Measurements from ENCODE around the gene KANSL2. TPM values are rescaled to one million over a fixed set of nuclear protein-coding genes. Genes with fewer than 3 reads are reported as not detected.
"Not testable (repeated sequence)": the region's sequence is repeated elsewhere in the genome, so short reads cannot be mapped to it uniquely, and the experiment has no call there.

The KANSL2 gene
- total RNA-seq, 2 donors from 2014 or later, result 74.2 to 101 TPM

GRCh38 chr12:48680861-48681260 is 1.2 kb downstream of the KANSL2 start:
- ATAC-seq (replicated peaks in 1 of 2) (no peak), DNase-seq (no peak)
- Mint-ChIP-seq H3K4me1 (ENCODE audit: low read depth) (peaks cover 61% of the 10 kb centered on the region), H3K27me3 (ENCODE audit: low read depth) (no peaks in the 10 kb centered on the region), H3K9me3 (no peaks in the 10 kb centered on the region), H3K36me3 (ENCODE audit: insufficient read depth in 2 of 2) (peaks cover 18 to 22% of the 10 kb centered on the region in 2 donors), H3K27ac (peak overlapping the region; percentile 94), H3K4me3 (peak overlapping the region; percentile 91 to 97)

- ATAC-seq (replicated peaks in 1 of 2), result no peak
- Mint-ChIP-seq H3K27ac (peak overlapping the region; percentile 99), H3K36me3 (ENCODE audit: insufficient read depth in 2 of 2) (peaks cover 18 to 22% of the 10 kb centered on the region in 2 donors), H3K4me1 (ENCODE audit: low read depth) (peaks cover 61% of the 10 kb centered on the region), H3K4me3 (peak overlapping the region; percentile 91 to 95), H3K27me3 (ENCODE audit: low read depth) (no peaks in the 10 kb centered on the region), H3K9me3 (no peaks in the 10 kb centered on the region)
- DNase-seq, result no peak
Measured at GRCh38 chr12:48678551-48679185, 3.4 kb downstream of the KANSL2 start.

- no peak overlapping the region for H3K27ac Mint-ChIP-seq
- H3K36me3 Mint-ChIP-seq (ENCODE audit: insufficient read depth in 2 of 2), result peaks cover 10 to 30% of the 10 kb centered on the region in 2 donors
- H3K9me3 Mint-ChIP-seq, result no peaks in the 10 kb centered on the region
- H3K4me3 Mint-ChIP-seq, result no peak overlapping the region
- DNase-seq, result no peak
- no peaks in the 10 kb centered on the region for H3K27me3 Mint-ChIP-seq (ENCODE audit: low read depth)
- peaks cover 11% of the 10 kb centered on the region for H3K4me1 Mint-ChIP-seq (ENCODE audit: low read depth)
- ATAC-seq (replicated peaks in 1 of 2), result no peak
Measured at GRCh38 chr12:48671231-48671856, 10.7 kb downstream of the KANSL2 start.

GRCh38 chr12:48668996-48669395 is 13.0 kb downstream of the KANSL2 start:
- H3K9me3 Mint-ChIP-seq, result no peaks in the 10 kb centered on the region
- ATAC-seq (replicated peaks in 1 of 2) (no peak), DNase-seq (no peak)
- H3K4me1 Mint-ChIP-seq (ENCODE audit: low read depth), result peaks cover 5% of the 10 kb centered on the region
- no peak overlapping the region for H3K27ac Mint-ChIP-seq
- no peaks in the 10 kb centered on the region for H3K27me3 Mint-ChIP-seq (ENCODE audit: low read depth)
- H3K36me3 Mint-ChIP-seq (ENCODE audit: insufficient read depth in 2 of 2), result peaks cover 10 to 35% of the 10 kb centered on the region in 2 donors
- no peak overlapping the region for H3K4me3 Mint-ChIP-seq

GRCh38 chr12:48659863-48660262 is 22.2 kb downstream of the KANSL2 start:
- H3K9me3 Mint-ChIP-seq, result no peaks in the 10 kb centered on the region
- ATAC-seq (replicated peaks in 1 of 2), result no peak
- H3K27me3 Mint-ChIP-seq (ENCODE audit: low read depth), result no peaks in the 10 kb centered on the region
- H3K4me3 Mint-ChIP-seq, result no peak overlapping the region
- H3K36me3 Mint-ChIP-seq (ENCODE audit: insufficient read depth in 2 of 2), result peaks cover 2 to 29% of the 10 kb centered on the region in 2 donors
- DNase-seq, result no peak
- peak overlapping the region; percentile 77 for H3K27ac Mint-ChIP-seq
- no peaks in the 10 kb centered on the region for H3K4me1 Mint-ChIP-seq (ENCODE audit: low read depth)

GRCh38 chr12:48651681-48652080 is 30.4 kb downstream of the KANSL2 start:
- Mint-ChIP-seq H3K4me1 (ENCODE audit: low read depth) (no peaks in the 10 kb centered on the region), H3K27me3 (ENCODE audit: low read depth) (no peaks in the 10 kb centered on the region), H3K27ac (no peak overlapping the region), H3K9me3 (no peaks in the 10 kb centered on the region), H3K4me3 (no peak overlapping the region), H3K36me3 (ENCODE audit: insufficient read depth in 2 of 2) (peaks cover 5 to 22% of the 10 kb centered on the region in 2 donors)
- no peak for ATAC-seq (replicated peaks in 1 of 2)
- no peak for DNase-seq

GRCh38 chr12:48645354-48645753 is 36.7 kb downstream of the KANSL2 start:
- not testable (repeated sequence) for ATAC-seq (replicated peaks in 1 of 2); DNase-seq; H3K4me1 Mint-ChIP-seq (ENCODE audit: low read depth); H3K27ac Mint-ChIP-seq; H3K4me3 Mint-ChIP-seq; H3K9me3 Mint-ChIP-seq; H3K27me3 Mint-ChIP-seq (ENCODE audit: low read depth)
- peaks cover 8 to 33% of the 10 kb centered on the region in 2 donors for H3K36me3 Mint-ChIP-seq (ENCODE audit: insufficient read depth in 2 of 2)

- Mint-ChIP-seq H3K4me1 (ENCODE audit: low read depth) (no peaks in the 10 kb centered on the region), H3K27ac (no peak overlapping the region), H3K4me3 (no peak overlapping the region), H3K36me3 (ENCODE audit: insufficient read depth in 2 of 2) (peaks cover 7 to 33% of the 10 kb centered on the region in 2 donors), H3K27me3 (ENCODE audit: low read depth) (no peaks in the 10 kb centered on the region), H3K9me3 (peaks cover 0 to 2% of the 10 kb centered on the region in 2 donors)
- no peak for DNase-seq
- no peak for ATAC-seq (replicated peaks in 1 of 2)
Measured at GRCh38 chr12:48643011-48643410, 39.0 kb downstream of the KANSL2 start.

GRCh38 chr12:48641752-48642555 is 40.1 kb downstream of the KANSL2 start:
- H3K36me3 Mint-ChIP-seq (ENCODE audit: insufficient read depth in 2 of 2), result peaks cover 6 to 33% of the 10 kb centered on the region in 2 donors
- not testable (repeated sequence) for ATAC-seq (replicated peaks in 1 of 2); H3K4me1 Mint-ChIP-seq (ENCODE audit: low read depth); H3K4me3 Mint-ChIP-seq; DNase-seq; H3K9me3 Mint-ChIP-seq; H3K27me3 Mint-ChIP-seq (ENCODE audit: low read depth)
- H3K27ac Mint-ChIP-seq, result peak overlapping the region; percentile 13

GRCh38 chr12:48640854-48641253 is 41.2 kb downstream of the KANSL2 start:
- DNase-seq, result no peak
- no peaks in the 10 kb centered on the region for H3K27me3 Mint-ChIP-seq (ENCODE audit: low read depth)
- H3K36me3 Mint-ChIP-seq (ENCODE audit: insufficient read depth in 2 of 2), result peaks cover 5 to 27% of the 10 kb centered on the region in 2 donors
- H3K27ac Mint-ChIP-seq, result no peak overlapping the region
- no peak overlapping the region for H3K4me3 Mint-ChIP-seq
- H3K9me3 Mint-ChIP-seq, result peaks cover 0 to 2% of the 10 kb centered on the region in 2 donors
- H3K4me1 Mint-ChIP-seq (ENCODE audit: low read depth), result no peaks in the 10 kb centered on the region
- no peak for ATAC-seq (replicated peaks in 1 of 2)

GRCh38 chr12:48640428-48640827 is 41.6 kb downstream of the KANSL2 start:
- DNase-seq (no peak), ATAC-seq (replicated peaks in 1 of 2) (no peak)
- H3K4me3 Mint-ChIP-seq, result no peak overlapping the region
- H3K27ac Mint-ChIP-seq, result no peak overlapping the region
- no peaks in the 10 kb centered on the region for H3K4me1 Mint-ChIP-seq (ENCODE audit: low read depth)
- peaks cover 5 to 26% of the 10 kb centered on the region in 2 donors for H3K36me3 Mint-ChIP-seq (ENCODE audit: insufficient read depth in 2 of 2)
- H3K27me3 Mint-ChIP-seq (ENCODE audit: low read depth), result no peaks in the 10 kb centered on the region
- peaks cover 0 to 2% of the 10 kb centered on the region in 2 donors for H3K9me3 Mint-ChIP-seq

GRCh38 chr12:48631071-48631470 is 51.0 kb downstream of the KANSL2 start:
- no peak overlapping the region for H3K4me3 Mint-ChIP-seq
- no peak for DNase-seq
- no peak overlapping the region for H3K27ac Mint-ChIP-seq
- peaks cover 0 to 2% of the 10 kb centered on the region in 2 donors for H3K36me3 Mint-ChIP-seq (ENCODE audit: insufficient read depth in 2 of 2)
- no peaks in the 10 kb centered on the region for H3K4me1 Mint-ChIP-seq (ENCODE audit: low read depth)
- no peaks in the 10 kb centered on the region for H3K9me3 Mint-ChIP-seq
- peaks cover 25% of the 10 kb centered on the region for H3K27me3 Mint-ChIP-seq (ENCODE audit: low read depth)
- ATAC-seq (replicated peaks in 1 of 2), result no peak

- Mint-ChIP-seq H3K4me1 (ENCODE audit: low read depth) (no peaks in the 10 kb centered on the region), H3K4me3 (no peak overlapping the region), H3K9me3 (no peaks in the 10 kb centered on the region), H3K27ac (no peak overlapping the region), H3K36me3 (ENCODE audit: insufficient read depth in 2 of 2) (peaks cover 0 to 2% of the 10 kb centered on the region in 2 donors), H3K27me3 (ENCODE audit: low read depth) (peaks cover 25% of the 10 kb centered on the region)
- no peak for DNase-seq
- no peak for ATAC-seq (replicated peaks in 1 of 2)
Measured at GRCh38 chr12:48630346-48630745, 51.7 kb downstream of the KANSL2 start.

Measured in activated T-cell treated with anti-CD3 and anti-CD28 coated beads, Interleukin-2, amount 50 U/mL, for 72 hours (primary cell).